ENCODE measurements around the gene PRTN3. TPM values are rescaled to one million over a fixed set of nuclear protein-coding genes. Genes with fewer than 3 reads are reported as not detected.

The PRTN3 gene
- total and polyA plus RNA-seq, 4 donors = 0.17 to 225 (median 1.7) TPM

- WGBS = 89% methylated on average over 18 of the region's 18 CpGs
- no peak overlapping the region for H3K9ac ChIP-seq (ENCODE audit: low read depth in 1 of 2, low read length in 2 of 2)
- H3K27ac ChIP-seq (ENCODE audit: low read depth in 1 of 2, low read length in 2 of 2) = no peak overlapping the region
- H3K27me3 ChIP-seq (ENCODE audit: control insufficient read depth in 4 of 4, insufficient read depth in 4 of 4, low read length in 3 of 4) = no peaks in the 10 kb centered on the region
- no peaks in the 10 kb centered on the region for H3K4me1 ChIP-seq (ENCODE audit: control insufficient read depth in 4 of 4, insufficient read depth in 4 of 4, low read length in 3 of 4)
- H3K4me3 ChIP-seq (ENCODE audit: low read depth in 1 of 3, low read length in 3 of 3) = no peak overlapping the region
- peaks cover 5 to 34% (median 11%) of the 10 kb centered on the region in 4 donors for H3K36me3 ChIP-seq (ENCODE audit: control insufficient read depth in 4 of 4, insufficient read depth in 3 of 4, low read depth in 1 of 4, low read length in 3 of 4)
- TF ChIP-seq RAD21 (IDR thresholded peaks at IDR 0.05) (no peak), HNF4G (IDR thresholded peaks at IDR 0.05) (no peak), TAF1 (conservative IDR thresholded peaks at IDR 0.05) (no peak), ATF3 (IDR thresholded peaks at IDR 0.05) (no peak), FOXA1 (IDR thresholded peaks at IDR 0.05) (no peak), SP1 (IDR thresholded peaks at IDR 0.05) (no peak), YY1 (IDR thresholded peaks at IDR 0.05) (no peak), NR2F2 (IDR thresholded peaks at IDR 0.05) (no peak)
- TF ChIP-seq, protein P1, sequence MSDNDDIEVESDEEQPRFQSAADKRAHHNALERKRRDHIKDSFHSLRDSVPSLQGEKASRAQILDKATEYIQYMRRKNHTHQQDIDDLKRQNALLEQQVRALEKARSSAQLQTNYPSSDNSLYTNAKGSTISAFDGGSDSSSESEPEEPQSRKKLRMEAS (IDR thresholded peaks at IDR 0.05) = no peak
- TF ChIP-seq, protein P2, sequence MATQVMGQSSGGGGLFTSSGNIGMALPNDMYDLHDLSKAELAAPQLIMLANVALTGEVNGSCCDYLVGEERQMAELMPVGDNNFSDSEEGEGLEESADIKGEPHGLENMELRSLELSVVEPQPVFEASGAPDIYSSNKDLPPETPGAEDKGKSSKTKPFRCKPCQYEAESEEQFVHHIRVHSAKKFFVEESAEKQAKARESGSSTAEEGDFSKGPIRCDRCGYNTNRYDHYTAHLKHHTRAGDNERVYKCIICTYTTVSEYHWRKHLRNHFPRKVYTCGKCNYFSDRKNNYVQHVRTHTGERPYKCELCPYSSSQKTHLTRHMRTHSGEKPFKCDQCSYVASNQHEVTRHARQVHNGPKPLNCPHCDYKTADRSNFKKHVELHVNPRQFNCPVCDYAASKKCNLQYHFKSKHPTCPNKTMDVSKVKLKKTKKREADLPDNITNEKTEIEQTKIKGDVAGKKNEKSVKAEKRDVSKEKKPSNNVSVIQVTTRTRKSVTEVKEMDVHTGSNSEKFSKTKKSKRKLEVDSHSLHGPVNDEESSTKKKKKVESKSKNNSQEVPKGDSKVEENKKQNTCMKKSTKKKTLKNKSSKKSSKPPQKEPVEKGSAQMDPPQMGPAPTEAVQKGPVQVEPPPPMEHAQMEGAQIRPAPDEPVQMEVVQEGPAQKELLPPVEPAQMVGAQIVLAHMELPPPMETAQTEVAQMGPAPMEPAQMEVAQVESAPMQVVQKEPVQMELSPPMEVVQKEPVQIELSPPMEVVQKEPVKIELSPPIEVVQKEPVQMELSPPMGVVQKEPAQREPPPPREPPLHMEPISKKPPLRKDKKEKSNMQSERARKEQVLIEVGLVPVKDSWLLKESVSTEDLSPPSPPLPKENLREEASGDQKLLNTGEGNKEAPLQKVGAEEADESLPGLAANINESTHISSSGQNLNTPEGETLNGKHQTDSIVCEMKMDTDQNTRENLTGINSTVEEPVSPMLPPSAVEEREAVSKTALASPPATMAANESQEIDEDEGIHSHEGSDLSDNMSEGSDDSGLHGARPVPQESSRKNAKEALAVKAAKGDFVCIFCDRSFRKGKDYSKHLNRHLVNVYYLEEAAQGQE (IDR thresholded peaks at IDR 0.05) = no peak
- no peaks in the 10 kb centered on the region for H3K9me3 ChIP-seq (ENCODE audit: control insufficient read depth in 4 of 4, low read length in 3 of 4)
- DNase-seq (ENCODE audit: low spot score) = no peak
These were observed 35.3 kb downstream of the PRTN3 start for GRCh38 chr19:876089-876488.

DNA sequence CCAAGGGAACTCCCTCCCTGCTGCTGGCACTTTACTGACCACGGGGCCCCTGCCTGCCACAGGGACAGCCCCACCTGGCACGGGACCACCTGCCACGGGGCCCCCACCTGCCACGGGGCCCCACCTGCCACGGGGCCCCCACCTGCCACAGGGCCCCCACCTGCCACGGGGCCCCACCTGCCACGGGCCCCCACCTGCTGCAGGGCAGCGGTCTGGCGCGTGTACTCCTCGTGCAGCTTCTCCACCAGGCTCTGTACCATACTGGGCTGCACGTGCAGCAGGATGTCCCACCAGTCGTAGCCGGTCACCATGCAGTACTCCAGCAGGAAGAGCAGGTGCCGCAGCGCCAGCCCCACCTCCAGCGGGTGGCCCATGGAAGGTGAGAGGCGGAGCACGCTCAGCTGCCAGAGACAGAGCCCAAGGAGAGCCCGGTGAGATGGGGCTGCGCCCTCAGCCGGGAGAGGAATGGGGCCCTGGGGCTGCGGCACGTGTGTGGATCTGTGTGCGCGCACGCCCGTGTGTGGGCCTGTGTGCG lies 36.0 kb downstream of the PRTN3 start:
- H3K36me3 ChIP-seq (ENCODE audit: control insufficient read depth in 4 of 4, insufficient read depth in 3 of 4, low read depth in 1 of 4, low read length in 3 of 4) = peaks cover 5 to 38% (median 11%) of the 10 kb centered on the region in 4 donors
- no peaks in the 10 kb centered on the region for H3K4me1 ChIP-seq (ENCODE audit: control insufficient read depth in 4 of 4, insufficient read depth in 4 of 4, low read length in 3 of 4)
- no peak for DNase-seq (ENCODE audit: low spot score)
- H3K27me3 ChIP-seq (ENCODE audit: control insufficient read depth in 4 of 4, insufficient read depth in 4 of 4, low read length in 3 of 4) = no peaks in the 10 kb centered on the region
- no peak overlapping the region for H3K27ac ChIP-seq (ENCODE audit: low read depth in 1 of 2, low read length in 2 of 2)
- TF ChIP-seq TAF1 (conservative IDR thresholded peaks at IDR 0.05) (no peak), FOXA1 (IDR thresholded peaks at IDR 0.05) (no peak), JUND (IDR thresholded peaks at IDR 0.05) (no peak), HNF4A (conservative IDR thresholded peaks at IDR 0.05) (no peak), FOXA2 (IDR thresholded peaks at IDR 0.05) (no peak), NR2F2 (IDR thresholded peaks at IDR 0.05) (no peak), HNF4G (IDR thresholded peaks at IDR 0.05) (no peak), SP1 (IDR thresholded peaks at IDR 0.05) (no peak), RAD21 (IDR thresholded peaks at IDR 0.05) (no peak), YY1 (IDR thresholded peaks at IDR 0.05) (no peak), RXRA (IDR thresholded peaks at IDR 0.05) (no peak), GABPA (IDR thresholded peaks at IDR 0.05 in 1 of 2, conservative IDR thresholded peaks at IDR 0.05 in 1 of 2) (no peak), ATF3 (IDR thresholded peaks at IDR 0.05) (no peak), EGR1 (IDR thresholded peaks at IDR 0.05; ENCODE audit: low read depth in 2 of 2) (no peak), CTCF (IDR thresholded peaks at IDR 0.05; ENCODE audit: low read depth, low read length, missing input control) (no peak)
- TF ChIP-seq, protein P2 (IDR thresholded peaks at IDR 0.05) = no peak
- TF ChIP-seq, protein P3, sequence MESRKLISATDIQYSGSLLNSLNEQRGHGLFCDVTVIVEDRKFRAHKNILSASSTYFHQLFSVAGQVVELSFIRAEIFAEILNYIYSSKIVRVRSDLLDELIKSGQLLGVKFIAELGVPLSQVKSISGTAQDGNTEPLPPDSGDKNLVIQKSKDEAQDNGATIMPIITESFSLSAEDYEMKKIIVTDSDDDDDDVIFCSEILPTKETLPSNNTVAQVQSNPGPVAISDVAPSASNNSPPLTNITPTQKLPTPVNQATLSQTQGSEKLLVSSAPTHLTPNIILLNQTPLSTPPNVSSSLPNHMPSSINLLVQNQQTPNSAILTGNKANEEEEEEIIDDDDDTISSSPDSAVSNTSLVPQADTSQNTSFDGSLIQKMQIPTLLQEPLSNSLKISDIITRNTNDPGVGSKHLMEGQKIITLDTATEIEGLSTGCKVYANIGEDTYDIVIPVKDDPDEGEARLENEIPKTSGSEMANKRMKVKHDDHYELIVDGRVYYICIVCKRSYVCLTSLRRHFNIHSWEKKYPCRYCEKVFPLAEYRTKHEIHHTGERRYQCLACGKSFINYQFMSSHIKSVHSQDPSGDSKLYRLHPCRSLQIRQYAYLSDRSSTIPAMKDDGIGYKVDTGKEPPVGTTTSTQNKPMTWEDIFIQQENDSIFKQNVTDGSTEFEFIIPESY (IDR thresholded peaks at IDR 0.05) = no peak
- TF ChIP-seq, protein P1 (IDR thresholded peaks at IDR 0.05) = no peak
- no peaks in the 10 kb centered on the region for H3K9me3 ChIP-seq (ENCODE audit: control insufficient read depth in 4 of 4, low read length in 3 of 4)
- no peak overlapping the region for H3K9ac ChIP-seq (ENCODE audit: low read depth in 1 of 2, low read length in 2 of 2)
- no peak overlapping the region for H3K4me3 ChIP-seq (ENCODE audit: low read depth in 1 of 3, low read length in 3 of 3)
- WGBS = 92% methylated on average over 29 of the region's 29 CpGs

Data from liver (tissue), 9 donors.